Stimulated activated CD8-positive, alpha-beta memory T cell treated with anti-CD3 and anti-CD28 coated beads, Interleukin-4, amount 100 ng/mL, for 1 hour (primary cell): ENCODE results near the gene TAB2.
"Not testable (repeated sequence)": the region's sequence is repeated elsewhere in the genome, so short reads cannot be mapped to it uniquely, and the experiment has no call there.

ENCODE experiments used
- DNase-seq, 2 donors: peaks; one replicate each; pipeline ENCODE4 v3.0.0-alpha.2; 2020; ENCODE audit warnings: low read depth in 2 of 2, low spot score in 1 of 2

TAB2 gene

DNA sequence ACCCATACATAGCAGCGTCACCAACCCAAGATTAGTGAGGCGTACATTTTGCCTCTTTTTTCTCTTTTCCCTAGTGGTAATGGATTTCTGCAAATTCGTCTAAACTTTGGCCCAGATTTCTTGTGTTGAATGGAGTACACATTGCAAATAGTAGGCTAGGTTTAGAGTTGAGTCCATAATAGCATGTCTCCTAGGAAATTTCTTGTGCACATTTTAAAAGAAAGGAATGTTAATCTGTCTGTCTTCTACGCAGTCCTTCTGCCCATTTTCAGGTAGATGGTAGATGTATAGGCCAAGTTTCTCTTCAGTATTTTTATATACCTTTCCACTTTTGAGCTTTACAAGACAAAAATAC, 15.7 kb downstream of the TAB2 start:
- no peak for DNase-seq

DNA sequence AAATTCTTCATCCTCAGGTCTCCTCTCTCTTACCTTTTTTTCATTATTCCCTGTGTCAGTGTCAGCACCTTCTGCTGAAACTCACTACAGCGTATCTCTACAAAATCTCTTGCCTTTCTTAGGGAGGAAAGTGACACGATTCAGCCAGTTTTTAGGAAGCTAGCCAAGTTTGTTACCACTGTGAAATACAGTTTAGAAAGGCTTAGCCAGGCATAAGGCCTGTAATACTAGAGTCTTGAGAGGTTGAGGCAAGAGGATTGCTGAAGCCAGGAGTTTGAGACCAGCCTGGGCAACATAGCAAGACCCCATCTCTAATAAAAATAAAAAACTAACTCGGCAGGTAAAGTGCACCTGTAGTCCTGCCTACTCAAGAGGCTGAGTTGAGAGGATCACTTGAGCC, 16.7 kb downstream of the TAB2 start:
- DNase-seq = no peak

DNA sequence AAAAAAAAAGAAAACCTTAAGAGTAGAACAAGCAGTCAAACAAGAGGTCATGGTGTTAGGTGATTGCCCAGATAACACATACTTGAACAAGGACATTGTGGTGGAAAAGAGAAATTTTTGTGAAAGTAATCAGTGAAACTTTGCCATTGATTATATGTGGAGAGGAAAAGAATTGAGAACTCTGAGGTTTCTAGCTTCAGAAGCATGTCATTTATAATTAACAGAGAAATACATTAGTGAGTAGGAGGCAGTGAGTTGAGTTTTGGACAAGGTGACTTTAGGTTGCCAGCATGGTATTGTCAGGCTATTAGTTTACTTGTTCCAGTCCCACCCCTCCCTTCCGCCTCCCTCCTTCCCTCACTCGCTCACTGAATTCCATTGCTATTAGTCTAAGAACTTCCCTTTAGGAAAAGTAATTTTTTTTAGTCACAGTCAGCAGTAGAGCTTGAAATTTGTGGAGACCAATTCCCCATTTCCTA, 17.2 kb downstream of the TAB2 start:
- no peak for DNase-seq

DNA sequence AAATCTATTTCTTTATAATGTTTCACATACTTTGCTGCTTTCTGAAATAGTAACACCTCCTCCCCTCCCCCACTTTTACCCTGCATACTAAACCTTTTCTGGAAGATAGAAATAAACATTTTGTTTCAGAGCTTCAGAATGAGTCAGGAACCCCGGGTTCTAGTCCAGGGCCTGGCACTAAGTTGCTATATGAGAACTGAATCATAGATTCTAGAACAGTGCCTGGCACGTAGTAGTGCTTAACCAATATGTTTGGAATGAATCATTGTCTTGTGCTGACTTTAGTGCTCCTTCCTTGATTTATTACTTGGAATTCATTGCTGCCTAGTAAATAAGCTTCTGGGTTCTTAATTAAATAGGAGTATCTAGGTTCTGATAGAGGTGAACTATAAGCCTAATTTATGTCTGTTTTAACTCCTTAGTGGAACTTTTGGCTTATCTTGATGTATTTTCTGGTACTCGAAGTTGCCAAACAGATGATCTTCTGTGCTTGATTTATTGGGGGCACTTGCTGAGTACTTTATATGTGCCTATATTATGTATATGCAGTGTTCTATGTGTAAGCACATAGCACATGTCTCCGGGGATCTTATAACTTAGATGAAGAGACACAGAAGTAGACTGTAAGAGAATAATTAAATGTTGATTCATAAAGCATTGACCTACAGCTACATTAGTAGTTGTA, 18.6 kb downstream of the TAB2 start:
- no peak for DNase-seq

DNA sequence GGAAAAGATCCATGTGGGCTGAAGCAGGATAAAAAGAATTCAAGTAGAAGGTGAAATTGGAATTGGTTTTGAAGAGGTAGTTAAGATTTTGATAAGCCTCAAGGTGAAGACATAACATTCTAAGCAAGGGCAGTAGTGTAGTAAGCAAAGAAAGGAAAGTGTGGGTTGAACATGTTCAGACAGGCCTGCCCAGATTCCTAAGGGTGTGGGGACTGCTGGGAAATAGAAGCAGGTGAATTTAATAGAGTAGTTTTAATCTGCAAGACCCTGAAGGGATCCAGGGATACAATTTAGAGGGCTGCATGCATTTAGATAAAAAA, 19.1 kb downstream of the TAB2 start:
- no peak for DNase-seq

DNA sequence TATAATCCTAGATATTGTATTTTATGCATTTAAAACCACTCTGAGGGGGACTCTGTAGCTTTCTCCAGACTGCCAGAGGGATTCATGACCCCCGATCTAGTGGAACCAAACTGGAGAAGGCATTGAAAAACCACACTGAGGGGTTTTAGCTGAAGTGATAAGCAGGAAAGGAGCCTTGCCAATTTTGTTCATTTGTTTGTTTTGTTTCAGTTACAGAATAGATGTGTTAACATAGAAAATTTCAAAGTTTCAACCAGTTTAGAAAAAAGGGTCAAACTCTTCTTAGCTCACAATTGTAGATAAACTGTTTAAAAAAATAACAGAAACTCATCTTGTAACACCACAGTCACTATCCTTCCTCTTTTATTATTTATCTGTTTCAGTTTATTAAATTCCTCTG, 19.8 kb downstream of the TAB2 start:
- no peak for DNase-seq

DNA sequence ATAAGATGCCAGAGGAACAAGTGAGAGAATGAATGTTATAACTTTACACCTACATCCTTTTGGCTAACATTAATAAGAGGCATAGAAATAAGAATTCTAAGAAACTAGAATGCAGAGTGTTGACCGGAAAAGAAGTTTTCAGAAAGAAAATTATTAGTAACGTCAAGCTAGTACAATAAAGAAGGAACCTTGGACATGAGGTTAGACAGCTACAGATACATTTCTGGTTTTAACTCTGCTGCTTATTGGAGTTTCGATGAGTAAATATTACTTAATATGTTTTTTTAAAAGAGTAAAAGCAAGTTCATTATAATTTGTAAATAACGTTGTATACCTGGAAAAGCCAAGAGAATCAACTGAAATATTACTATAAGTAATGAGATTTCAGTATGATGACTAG, 22.7 kb downstream of the TAB2 start:
- DNase-seq = no peak

DNA sequence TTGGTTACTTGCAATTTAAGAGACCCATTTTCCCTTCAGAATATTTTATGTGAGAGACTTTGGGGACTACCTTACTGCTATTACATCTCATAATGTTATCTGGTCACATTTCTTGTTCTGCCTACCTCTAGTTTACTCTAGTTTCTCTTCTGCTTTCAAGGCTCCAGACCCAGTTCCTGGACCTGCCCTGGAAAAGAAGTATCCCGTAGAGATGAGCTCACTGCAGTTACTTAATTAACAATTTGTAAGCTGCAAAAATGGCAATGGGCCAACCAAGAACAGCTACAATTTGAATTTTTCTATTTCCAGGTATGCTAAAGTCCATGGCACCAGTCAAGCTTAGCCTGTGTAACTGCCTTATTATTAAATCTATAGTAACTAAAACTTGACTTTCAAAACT, 25.0 kb downstream of the TAB2 start:
- no peak for DNase-seq

DNA sequence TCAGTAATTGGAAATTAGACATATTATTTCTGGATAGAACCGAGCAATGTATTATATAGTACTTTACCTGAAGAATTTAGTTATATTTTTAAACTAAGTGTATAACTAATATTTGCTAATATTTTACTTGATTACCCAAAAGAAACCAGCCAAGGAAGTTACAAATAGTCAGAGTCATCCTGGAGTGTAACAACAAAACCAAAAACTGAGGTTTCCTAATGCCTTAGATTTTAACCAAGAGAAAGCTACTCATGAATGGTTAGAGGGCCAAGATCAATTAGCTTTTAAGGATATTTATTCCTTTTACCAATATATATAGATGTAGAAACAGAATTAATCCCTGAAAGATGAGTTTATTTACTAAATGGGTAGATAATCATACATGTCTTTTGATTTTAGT, 26.0 kb downstream of the TAB2 start:
- no peak for DNase-seq

DNA sequence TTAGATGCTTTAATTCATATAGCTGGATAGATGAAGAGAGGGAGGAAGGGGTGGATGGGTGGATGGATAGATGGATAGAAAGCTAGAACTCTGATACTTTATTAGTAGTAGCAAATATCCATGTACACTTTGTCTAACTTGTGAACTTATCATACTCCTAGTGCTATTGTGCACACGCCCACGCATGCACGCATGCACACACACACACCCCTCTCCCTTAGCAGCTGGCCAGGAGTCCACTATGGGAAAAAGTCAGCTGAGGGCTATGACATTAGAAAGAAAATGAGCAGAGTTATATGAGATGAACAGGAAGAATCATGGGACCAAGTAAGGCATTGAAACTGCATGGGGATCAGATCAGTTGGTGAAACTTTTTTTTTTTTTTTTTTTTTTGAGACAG, 28.6 kb downstream of the TAB2 start:
- DNase-seq = no peak

DNA sequence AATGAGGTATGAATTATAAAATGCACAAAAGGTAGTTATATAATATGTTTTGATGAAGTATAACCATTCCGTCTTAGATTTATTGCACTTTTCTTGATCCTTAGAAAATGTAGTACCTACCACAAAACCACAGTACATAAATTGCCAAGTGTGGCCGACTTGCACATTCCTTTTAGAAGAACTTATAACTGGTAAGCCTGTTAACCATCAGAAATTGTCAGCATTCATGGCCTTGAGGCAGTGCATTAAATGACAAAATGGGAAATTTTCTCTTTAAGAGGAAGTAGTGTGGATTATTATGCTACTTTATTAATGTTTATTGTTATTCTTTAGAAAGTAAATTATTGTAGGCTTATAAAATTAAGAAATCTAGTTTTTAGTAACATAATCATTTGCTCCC, 29.6 kb downstream of the TAB2 start:
- no peak for DNase-seq

DNA sequence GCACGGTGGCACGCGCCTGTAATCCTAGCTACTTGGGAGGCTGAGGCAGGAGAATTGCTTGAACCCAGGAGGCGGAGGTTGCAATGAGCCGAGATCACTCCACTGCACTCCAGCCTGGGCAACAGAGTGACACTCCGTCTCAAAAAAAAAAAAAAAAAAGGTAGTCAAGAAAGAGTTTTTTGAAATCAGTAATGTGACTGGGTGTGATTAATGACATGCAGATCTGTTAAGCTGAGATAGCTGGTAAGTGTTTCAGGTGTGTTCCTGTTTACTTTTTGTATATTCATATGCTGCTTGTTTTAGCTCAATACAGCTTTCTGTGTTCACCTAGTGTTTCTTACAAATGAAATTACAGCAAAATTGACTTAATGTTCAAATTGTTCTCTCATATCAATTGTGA, 31.8 kb downstream of the TAB2 start:
- DNase-seq = not testable (repeated sequence)

DNA sequence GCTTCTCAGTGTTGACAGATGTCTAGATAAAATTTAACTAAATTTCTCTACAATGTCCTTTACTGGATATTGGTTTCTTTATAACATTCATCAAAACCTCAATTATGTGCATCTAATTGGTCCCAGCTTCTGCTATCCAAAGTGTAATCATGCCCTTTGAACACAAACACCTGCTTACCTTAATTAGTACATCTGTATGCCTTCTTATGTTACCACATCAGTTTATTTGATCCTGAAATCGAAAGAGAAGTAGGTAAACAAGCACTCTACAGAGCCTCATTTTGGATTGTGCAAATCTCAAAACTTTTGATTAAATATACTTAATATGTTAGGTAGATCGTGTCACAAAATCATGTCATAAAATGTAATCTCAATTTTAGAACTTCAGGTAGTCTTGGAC, 36.5 kb downstream of the TAB2 start:
- DNase-seq = no peak

DNA sequence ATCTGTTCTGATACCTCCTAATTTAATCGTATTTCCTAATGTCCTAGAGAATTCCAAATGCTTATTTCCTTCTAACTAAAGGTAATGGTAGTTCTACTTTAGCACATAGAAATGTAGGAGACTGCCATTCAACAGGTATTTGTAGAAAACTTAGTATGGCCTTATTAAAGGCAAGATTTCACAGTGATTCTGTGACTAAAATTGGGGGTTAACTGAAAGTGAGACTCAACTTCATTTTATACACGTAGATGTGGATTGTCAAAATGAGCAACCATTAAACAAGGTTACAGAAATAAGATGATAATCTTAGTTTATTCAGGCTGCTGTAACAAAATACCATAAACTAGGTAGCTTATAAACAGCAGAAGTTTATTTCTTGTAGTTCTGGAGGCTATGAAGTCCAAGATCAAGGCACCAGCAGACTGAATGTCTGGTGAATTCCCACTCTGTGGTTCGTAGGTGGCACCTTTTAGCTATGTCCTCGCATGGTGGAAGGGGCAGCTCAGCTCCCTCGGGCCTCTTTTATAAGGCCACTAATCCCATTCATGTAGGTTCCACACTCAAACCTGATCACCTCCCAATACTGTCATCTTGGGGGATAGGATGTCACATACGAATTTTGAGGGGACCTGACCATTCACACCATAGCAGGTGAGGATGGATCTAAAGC, 38.7 kb downstream of the TAB2 start:
- DNase-seq = no peak

DNA sequence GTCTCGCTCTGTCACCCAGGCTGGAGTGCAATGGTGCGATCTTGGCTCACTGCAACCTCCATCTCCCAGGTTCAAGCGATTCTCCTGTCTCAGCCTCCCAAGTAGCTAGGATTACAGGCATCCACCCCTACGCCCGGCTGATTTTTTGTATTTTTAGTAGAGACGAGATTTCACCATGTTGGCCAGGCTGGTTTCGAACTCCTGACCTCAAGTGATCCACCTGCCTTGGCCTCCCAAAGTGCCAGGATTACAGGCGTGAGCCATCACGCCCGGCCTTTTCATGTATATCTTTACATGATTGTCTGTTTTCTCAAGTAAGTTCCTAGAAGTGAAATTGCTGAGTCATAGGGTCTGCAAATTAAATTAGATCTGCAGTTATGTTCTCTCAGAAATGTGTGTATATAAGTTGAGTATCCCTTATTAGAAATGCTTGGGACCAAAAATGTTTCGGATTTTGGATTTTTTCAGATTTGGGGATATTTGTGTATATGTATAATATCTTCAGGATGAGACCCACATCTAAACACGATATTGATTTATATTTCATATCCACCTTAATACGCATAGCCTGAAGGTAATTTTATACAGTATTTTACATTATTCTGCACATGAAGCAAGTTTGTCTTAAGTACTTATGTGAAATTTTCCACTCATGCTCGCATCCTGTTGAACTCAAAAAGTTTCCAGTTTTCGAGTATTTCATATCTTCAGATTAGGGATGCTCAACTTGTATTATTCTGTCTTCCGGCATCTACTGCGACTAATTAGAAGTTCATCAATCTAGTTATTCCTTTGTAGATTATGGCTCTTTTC, 40.4 kb downstream of the TAB2 start:
- DNase-seq = no peak

DNA sequence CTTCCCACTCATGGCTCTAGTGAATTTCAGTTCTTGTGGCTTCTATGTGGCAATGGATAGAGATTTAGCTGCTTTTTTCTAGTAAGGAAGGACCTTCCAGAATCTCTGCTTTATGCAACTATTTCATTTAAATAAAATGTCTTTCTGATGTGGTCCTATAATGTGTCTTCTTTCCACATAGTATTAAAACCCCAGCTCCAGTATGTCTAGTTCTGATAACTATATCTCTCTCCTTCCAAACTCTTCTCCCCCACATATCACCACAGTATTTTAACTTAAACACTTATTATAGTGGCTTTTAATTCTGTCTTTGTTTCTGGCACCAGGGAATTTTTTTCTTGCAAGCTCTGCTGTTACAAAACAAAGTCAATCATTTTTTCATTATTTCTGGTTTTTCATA, 41.9 kb downstream of the TAB2 start:
- no peak for DNase-seq

DNA sequence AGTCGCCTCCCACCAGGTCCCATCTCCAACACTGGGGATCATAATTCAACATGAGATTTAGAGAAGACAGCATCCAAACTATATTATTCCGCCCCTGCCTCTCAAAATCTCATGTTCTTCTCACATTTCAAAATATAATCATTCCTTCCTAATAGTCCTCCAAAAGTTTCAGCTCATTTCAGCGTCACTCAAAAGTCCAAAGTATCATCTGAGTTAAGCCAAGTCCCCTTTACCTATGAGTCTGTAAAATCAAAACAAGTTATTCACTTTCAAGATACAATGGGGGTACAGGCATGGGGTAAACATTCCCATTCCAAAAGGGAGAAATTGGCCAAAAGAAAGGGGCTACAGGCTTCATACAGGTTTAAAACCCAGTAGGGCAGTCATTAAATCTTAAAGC, 43.0 kb downstream of the TAB2 start:
- DNase-seq = no peak

DNA sequence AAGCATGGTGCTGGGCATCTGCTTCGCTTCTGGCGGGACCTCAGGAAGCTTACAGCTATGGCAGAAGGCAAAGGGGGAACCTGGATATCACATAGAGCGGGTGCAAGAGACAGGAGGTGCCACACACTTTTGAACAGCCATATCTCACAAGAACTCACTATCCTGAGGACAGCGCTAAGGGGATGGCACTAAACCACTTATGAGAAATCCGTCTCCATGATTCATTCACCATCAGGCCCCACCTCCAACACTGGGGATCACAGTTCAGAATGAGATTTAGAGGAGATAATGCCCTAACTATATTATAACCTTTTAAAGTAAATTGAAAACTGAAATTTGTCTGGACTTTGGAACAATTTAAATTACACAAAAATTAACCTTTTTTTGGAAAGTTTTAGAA, 44.8 kb downstream of the TAB2 start:
- no peak for DNase-seq

DNA sequence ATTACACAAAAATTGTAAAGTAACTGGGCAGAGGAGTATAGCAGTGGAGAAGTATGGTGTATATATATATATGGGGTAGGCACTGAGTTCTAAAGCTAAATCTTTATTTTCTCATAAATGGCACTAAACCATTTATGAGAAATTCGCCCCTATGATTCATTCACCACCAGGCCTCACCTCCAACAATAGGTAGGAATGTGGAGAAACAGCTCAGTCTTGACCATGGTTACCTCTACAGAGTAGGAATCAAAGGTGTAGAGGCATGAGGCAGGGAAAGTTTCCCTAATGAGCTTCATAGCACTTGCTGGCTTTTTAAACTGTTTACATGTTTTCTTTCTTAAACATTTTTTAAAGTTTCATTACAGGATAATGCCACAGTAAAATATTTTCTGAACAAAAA, 45.6 kb downstream of the TAB2 start:
- DNase-seq = no peak

DNA sequence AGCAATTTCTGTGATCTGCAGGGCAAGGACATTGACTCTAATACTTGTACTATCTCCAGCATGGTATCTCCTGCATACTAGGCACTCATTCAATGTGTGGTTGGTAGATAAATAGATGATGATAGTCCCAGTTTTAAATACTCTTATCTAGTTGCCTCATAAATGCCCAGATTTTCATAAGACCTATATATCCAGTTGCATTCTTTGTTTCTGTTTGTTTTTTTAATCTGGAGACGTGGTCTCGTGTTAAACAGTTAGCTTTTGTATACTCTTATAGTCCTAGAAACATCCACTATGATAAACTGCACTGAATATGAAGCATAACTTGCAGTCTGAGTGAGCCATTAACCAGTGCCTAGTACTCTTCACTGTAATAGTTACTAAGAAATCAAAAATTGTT, 47.0 kb downstream of the TAB2 start:
- no peak for DNase-seq

DNA sequence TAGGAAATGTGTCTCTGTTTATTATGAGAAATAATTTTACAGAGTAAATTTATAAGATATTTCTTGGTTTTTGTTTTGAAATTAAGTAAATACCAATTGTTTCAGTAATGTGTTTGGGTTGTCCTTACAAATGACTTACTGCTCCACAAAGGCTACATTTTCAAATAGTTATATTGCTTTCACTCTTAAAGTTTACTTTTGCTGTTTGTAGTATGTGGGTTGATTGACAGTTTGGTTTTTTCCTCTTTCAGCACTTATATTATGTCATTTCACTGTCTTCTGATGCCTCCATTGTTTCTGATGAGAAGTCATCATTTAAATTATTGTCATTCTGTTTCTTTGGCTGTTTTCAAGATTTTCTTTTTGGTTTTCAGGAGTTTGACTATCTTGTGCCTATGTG, 47.7 kb downstream of the TAB2 start:
- no peak for DNase-seq

DNA sequence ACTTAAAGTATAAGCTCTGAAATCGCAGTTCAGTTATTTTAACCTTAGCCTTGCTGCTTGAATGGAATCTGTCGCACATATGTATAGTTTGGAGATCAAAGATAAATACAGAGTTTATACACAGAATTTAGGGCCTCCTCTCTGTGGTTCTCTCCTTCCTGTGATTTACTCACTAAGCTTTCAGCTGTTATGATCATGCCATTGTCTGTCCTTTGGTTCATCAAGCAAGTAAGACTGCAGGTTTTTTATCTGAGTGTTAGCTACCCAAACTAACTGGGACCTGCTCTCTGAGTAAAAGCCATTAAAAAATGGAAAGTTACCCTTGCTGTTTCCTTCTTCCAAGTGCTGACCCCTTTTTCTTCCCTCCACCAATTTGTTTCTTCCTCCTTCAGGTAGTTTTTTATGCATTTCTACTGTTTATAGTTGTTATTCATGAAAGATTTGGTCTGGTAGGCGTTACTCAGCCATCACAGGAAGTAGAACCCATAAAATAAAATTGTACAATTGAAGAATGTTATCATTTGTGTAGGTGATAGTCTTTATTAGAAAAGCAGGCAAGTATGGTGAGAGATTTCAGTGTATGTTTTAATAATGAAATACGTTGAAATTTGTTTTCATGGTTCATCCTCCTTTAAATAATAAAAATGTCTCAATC, 48.9 kb downstream of the TAB2 start:
- no peak for DNase-seq
